Heart left ventricle (tissue), 16 donors: Measurements from ENCODE around the gene PAN3. TPM values are rescaled to one million over a fixed set of nuclear protein-coding genes. Genes with fewer than 3 reads are reported as not detected.
"Not testable (repeated sequence)": the region's sequence is repeated elsewhere in the genome, so short reads cannot be mapped to it uniquely, and the experiment has no call there.

Experiments used
- ATAC-seq, 4 donors: fragments of 200-7000 bp; cut with Tn5 transposase; one replicate each; pipeline ENCODE4 v1.9.1; 2020 to 2022; ENCODE audit warnings: moderate library complexity in 4 of 4, mild to moderate bottlenecking in 3 of 4, moderate number of reproducible peaks in 1 of 4
- DNase-seq, 5 donors: peaks; one replicate each; pipeline ENCODE4 v3.0.0-alpha.2; 2020
- H3K27ac ChIP-seq, 12 donors: fragments of 200-600 bp; sonication (generic) in 4 of 12; one replicate each; pipeline versions ENCODE4 v1.5.0 to v1.8.0; 2016 to 2022; ENCODE audit warnings: mild to moderate bottlenecking in 2 of 12
- H3K27me3 ChIP-seq, 9 donors: fragments of 200-600 bp; sonication (generic) in 2 of 9; one replicate each; pipeline versions ENCODE4 v1.5.1 to v1.8.0; 2016 to 2022; ENCODE audit warnings: mild to moderate bottlenecking in 3 of 9
- H3K36me3 ChIP-seq, 9 donors: fragments of 200-600 bp; sonication (generic) in 2 of 9; one replicate each; pipeline versions ENCODE4 v1.5.0 to v1.8.0; 2018 to 2022; ENCODE audit warnings: mild to moderate bottlenecking in 2 of 9
- H3K4me1 ChIP-seq, 12 donors: fragments of 200-600 bp; sonication (generic) in 4 of 12; one replicate each; pipeline versions ENCODE4 v1.5.0 to v1.8.0; 2016 to 2022; ENCODE audit warnings: mild to moderate bottlenecking in 3 of 12
- H3K4me3 ChIP-seq, 12 donors: fragments of 200-600 bp; sonication (generic) in 4 of 12; one replicate each; pipeline versions ENCODE4 v1.5.0 to v1.8.0; 2017 to 2022; ENCODE audit warnings: mild to moderate bottlenecking in 9 of 12, moderate library complexity in 4 of 12
- H3K9me3 ChIP-seq, 12 donors: fragments of 200-600 bp; sonication (generic) in 4 of 12; one replicate each; pipeline versions ENCODE4 v1.5.0 to v1.8.0; 2016 to 2022; ENCODE audit warnings: mild to moderate bottlenecking in 1 of 12
- CTCF ChIP-seq, 12 donors: fragments of 200-600 bp; sonication (generic) in 4 of 12; IDR thresholded peaks; one replicate each; pipeline versions ENCODE4 v1.5.0 to v1.8.0; 2018 to 2022; ENCODE audit warnings: antibody characterized with exemption in 12 of 12, mild to moderate bottlenecking in 5 of 12
- POLR2A ChIP-seq, 2 donors: fragments of 450-650 bp; IDR thresholded peaks; one replicate each; pipeline ENCODE4 v1.6.1; 2017; ENCODE audit warnings: antibody characterized with exemption in 2 of 2, mild to moderate bottlenecking in 2 of 2, moderate library complexity in 2 of 2
- WGBS, 4 donors: extraction: QIAGEN DNeasy Blood & Tissue Kit in 2 of 4; methylation state at CpG; one replicate each; pipeline versions ENCODE4 v1.1.5 to v1.1.7; 2013 to 2018; 5-methylcytosine and 5-hydroxymethylcytosine counted together
- intact Hi-C, 10 donors: fragments of 100-400 bp; cut with DNase I; formaldehyde crosslinking; loops; one replicate each; pipeline versions ENCODE4 v1.11.1 to v1.14.2; 2022
- polyA plus RNA-seq, 2 donors: library from polyadenylated mRNA; stranded (reverse); fragments of 200-250 nt; gene quantifications; one replicate each; pipeline ENCODE4 v1.2.3, GENCODE V29; 2013
- total RNA-seq, 9 donors: library from RNA; depleted of rRNA in 2 of 9; stranded (reverse); fragments of >200 nt in 2 of 9; fragmentation: NEBNext Ultra II Directional in 3 of 9; extraction: Animal tissue kit (Norgen Biotek cat#: 25700) in 3 of 9; gene quantifications; one replicate each; pipeline versions ENCODE4 v1.1.0 to v1.2.4, GENCODE V29; 2016 to 2023
- donor health status: ischemic (EF 13 %, LVEDD 7.1; RV severe dilation, severe dysfunction).
- donor health status: healthy with polysubstance abuse.
- donor health status: DM: no; HTN: yes; CAD: no.
- donor health status: DM: no; HTN: no; CAD: no.
- donor health status: ischemic (EF 25% LVEDD 6.9; RV normal size, moderate dysfunction).
- donor health status: ischemic (EF 25% LVEDD 5.7; RV mildly dilated, moderate dysfunction).
- donor health status: healthy.
- donor health status: DM: yes; HTN: yes; CAD: no.
- donor health status: ischemic (EF 35%, LVEDD 5.7; RV mildly dilated, moderate dysfunction).
- donor health status: nonischemic (EF 11% LVEDD 7.7; RV severe dilation, severe dysfunction).
- donor health status: DM: yes; HTN: yes; CAD: no.
- donor health status: PGD.
- donor health status: ischemic (EF 29% LVEDD 5.4; RV normal size, mild dysfunction).
- donor health status: nonischemic (EF 23%, LVEDD 6.1; RV moderate dilation, normal function).

The PAN3 gene
- total and polyA plus RNA-seq, 11 donors = 4.1 to 18.8 (median 9.2) TPM

GRCh38 chr13:28100150-28101121, 37.9 kb upstream of the PAN3 start, which contains the start of gene FLT3:
FLT3 (minus strand) TSS chr13:28100576; CDS start chr13:28100510, 66 bp downstream.
- H3K4me1 ChIP-seq = peaks cover 0 to 27% (median 8%) of the 10 kb centered on the region in 12 donors
- H3K9me3 ChIP-seq = no peaks in the 10 kb centered on the region
- TF ChIP-seq CTCF (IDR thresholded peaks at IDR 0.05) (no peak), POLR2A (IDR thresholded peaks at IDR 0.05) (no peak)
- DNase-seq (peak in 4 of 5 donors; percentile 21 to 67 (median 26)), ATAC-seq (peak in 3 of 4 donors; percentile 18 to 61 (median 22))
- H3K27ac ChIP-seq = no peak within 1 kb of the TSS
- intact Hi-C loops = no loop called here
- H3K27me3 ChIP-seq = peaks cover 29 to 93% (median 60%) of the 10 kb centered on the region in 9 donors
- H3K4me3 ChIP-seq = peak within 1 kb of the TSS; percentile 11 to 63 (median 42)
- no peaks in the 10 kb centered on the region for H3K36me3 ChIP-seq
- WGBS, 4 donors = 1 to 2% (median 2%) methylated on average over 55 to 106 of the region's 106 CpGs

DNA sequence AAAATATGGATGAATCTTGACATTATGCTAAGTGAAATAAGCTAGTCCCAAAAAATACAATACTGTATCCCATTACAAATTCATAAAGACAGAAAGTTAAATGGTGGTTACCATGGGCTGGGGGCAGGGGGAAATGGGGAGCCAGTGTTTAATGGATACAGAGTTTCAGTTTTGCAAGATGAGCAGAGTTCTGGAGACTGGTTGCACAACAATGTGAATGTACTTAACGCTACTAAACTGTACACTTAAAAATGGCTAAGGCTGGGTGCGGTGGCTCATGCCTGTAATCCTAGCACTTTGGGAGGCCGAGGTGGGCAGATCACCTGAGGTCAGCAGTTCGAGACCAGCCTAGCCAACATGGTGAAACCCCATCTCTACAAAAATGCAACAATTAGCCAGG, 36.5 kb upstream of the PAN3 start:
- H3K27ac ChIP-seq, DNase-seq, H3K4me3 ChIP-seq, ATAC-seq, intact Hi-C loops, H3K36me3 ChIP-seq, H3K9me3 ChIP-seq: not testable (repeated sequence)
- Histone ChIP-seq H3K27me3 (peaks cover 29 to 78% (median 55%) of the 10 kb centered on the region in 9 donors), H3K4me1 (peaks cover 0 to 22% (median 8%) of the 10 kb centered on the region in 12 donors)
- WGBS, 4 donors = 78 to 90% (median 87%) methylated on average over 4 of the region's 4 CpGs

DNA sequence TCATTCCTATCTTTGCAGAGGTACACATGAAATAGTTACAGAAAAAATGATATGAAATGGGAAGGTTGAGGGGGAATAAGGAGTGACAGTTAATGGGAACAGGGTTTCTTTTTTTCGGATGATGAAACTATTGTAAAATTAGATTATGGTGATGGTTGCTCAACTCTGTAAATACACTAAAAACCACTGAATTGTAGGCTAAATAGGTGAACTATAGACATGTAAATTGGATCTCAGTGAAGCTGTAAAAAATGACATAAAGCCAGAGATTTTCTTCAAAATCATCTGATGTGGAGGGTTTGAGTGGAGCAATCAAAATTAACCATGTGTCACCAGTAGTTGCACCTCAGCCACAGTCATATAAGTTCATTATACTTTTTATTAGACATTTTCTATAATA, 31.4 kb upstream of the PAN3 start:
- no peak overlapping the region for H3K4me3 ChIP-seq
- no peaks in the 10 kb centered on the region for H3K36me3 ChIP-seq
- no peak overlapping the region for H3K27ac ChIP-seq
- WGBS, 4 donors = 50 to 85% (median 76%) methylated on average over 1 of the region's 1 CpG
- H3K4me1 ChIP-seq = no peaks in the 10 kb centered on the region
- H3K9me3 ChIP-seq = no peaks in the 10 kb centered on the region
- no peak for DNase-seq
- ATAC-seq = no peak
- peaks cover 6 to 29% (median 14%) of the 10 kb centered on the region in 9 donors for H3K27me3 ChIP-seq
- TF ChIP-seq CTCF (IDR thresholded peaks at IDR 0.05) (no peak), POLR2A (IDR thresholded peaks at IDR 0.05) (no peak)
- intact Hi-C loops = no loop called here

GRCh38 chr13:28110414-28110813, 27.9 kb upstream of the PAN3 start:
- WGBS, 4 donors = 79 to 82% (median 80%) methylated on average over 3 of the region's 3 CpGs
- TF ChIP-seq CTCF (IDR thresholded peaks at IDR 0.05) = no peak
- TF ChIP-seq POLR2A (IDR thresholded peaks at IDR 0.05) = no peak
- Histone ChIP-seq H3K27ac (no peak overlapping the region), H3K36me3 (no peaks in the 10 kb centered on the region), H3K4me1 (no peaks in the 10 kb centered on the region), H3K4me3 (no peak overlapping the region), H3K27me3 (peaks cover 0 to 3% (median 0%) of the 10 kb centered on the region in 9 donors), H3K9me3 (no peaks in the 10 kb centered on the region)
- DNase-seq (no peak), ATAC-seq (no peak)
- intact Hi-C loops = no loop called here
